Activated T-helper 17 cell treated with anti-CD3 and anti-CD28 coated beads, Interleukin-2, amount 50 U/mL, for 72 hours (primary cell): ENCODE measurements around the gene XXYLT1. TPM values are rescaled to one million over a fixed set of nuclear protein-coding genes. Genes with fewer than 3 reads are reported as not detected.
"Not testable (repeated sequence)": the region's sequence is repeated elsewhere in the genome, so short reads cannot be mapped to it uniquely, and the experiment has no call there.

Experiments
- ATAC-seq: fragments of 150-1000 bp; cut with Tn5 transposase; replicated peaks from 2 replicates; pipeline ENCODE4 v1.10.0; 2021; ENCODE audit warnings: mild to moderate bottlenecking, moderate library complexity
- H3K27ac Mint-ChIP-seq: one replicate; pipeline ENCODE4 v1.8.0; 2022; ENCODE audit warnings: mixed read lengths
- H3K27me3 Mint-ChIP-seq: one replicate; pipeline ENCODE4 v1.8.0; 2022; ENCODE audit warnings: mixed read lengths
- H3K36me3 Mint-ChIP-seq: one replicate; pipeline ENCODE4 v1.8.0; 2022; ENCODE audit warnings: low read depth, mild to moderate bottlenecking, mixed read lengths
- H3K4me1 Mint-ChIP-seq: one replicate; pipeline ENCODE4 v1.8.0; 2022; ENCODE audit warnings: mixed read lengths
- H3K4me3 Mint-ChIP-seq: one replicate; pipeline ENCODE4 v1.8.0; 2022; ENCODE audit warnings: mild to moderate bottlenecking, mixed read lengths
- H3K9me3 Mint-ChIP-seq: one replicate; pipeline ENCODE4 v1.8.0; 2022; ENCODE audit warnings: mixed read lengths
- total RNA-seq, 2 donors: library from RNA; stranded (reverse); gene quantifications; one replicate each; pipeline ENCODE4 v1.2.3, GENCODE V29; 2022

XXYLT1 gene
- total RNA-seq, 2 donors from 2014 or later: 7.0 to 7.4 TPM

- Mint-ChIP-seq H3K9me3 (peaks cover 6% of the 10 kb centered on the region), H3K27me3 (no peaks in the 10 kb centered on the region), H3K4me3 (no peak overlapping the region), H3K36me3 (no peaks in the 10 kb centered on the region), H3K4me1 (peaks cover 38% of the 10 kb centered on the region), H3K27ac (no peak overlapping the region)
- ATAC-seq: no peak
These were observed 83.1 kb downstream of the XXYLT1 start for GRCh38 chr3:195187609-195188425.

- H3K4me1 Mint-ChIP-seq: peaks cover 50% of the 10 kb centered on the region
- not testable (repeated sequence) for H3K36me3 Mint-ChIP-seq, ATAC-seq, H3K27me3 Mint-ChIP-seq, H3K9me3 Mint-ChIP-seq
- H3K4me3 Mint-ChIP-seq: peak overlapping the region; percentile 63
- H3K27ac Mint-ChIP-seq: peak overlapping the region; percentile 82
These were observed 84.3 kb downstream of the XXYLT1 start for GRCh38 chr3:195186710-195187047.

GRCh38 chr3:195186041-195186709 lies 84.8 kb downstream of the XXYLT1 start:
- H3K27ac Mint-ChIP-seq: peak overlapping the region; percentile 82
- no peak for ATAC-seq
- peak overlapping the region; percentile 63 for H3K4me3 Mint-ChIP-seq
- no peaks in the 10 kb centered on the region for H3K9me3 Mint-ChIP-seq
- peaks cover 54% of the 10 kb centered on the region for H3K4me1 Mint-ChIP-seq
- no peaks in the 10 kb centered on the region for H3K27me3 Mint-ChIP-seq
- no peaks in the 10 kb centered on the region for H3K36me3 Mint-ChIP-seq

DNA sequence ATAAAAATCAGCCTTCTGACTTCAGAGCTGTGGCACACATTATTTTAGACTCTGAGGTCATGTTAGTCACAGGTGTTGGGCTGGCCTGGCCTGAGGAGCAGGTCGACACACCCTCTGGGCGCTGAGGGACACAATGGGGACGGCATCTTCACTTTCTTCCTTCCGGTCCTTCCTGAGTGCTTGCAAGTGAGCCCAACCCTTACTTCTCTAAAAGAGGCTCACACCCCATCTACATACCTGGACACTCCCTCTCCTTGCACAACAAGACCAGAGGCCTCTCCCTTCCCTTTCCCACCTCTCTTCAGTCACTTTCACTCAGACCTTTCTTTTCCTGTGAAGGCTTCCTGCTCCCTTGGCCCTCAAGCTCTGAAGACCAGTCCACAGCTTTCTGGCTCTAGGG lies 85.4 kb downstream of the XXYLT1 start:
- Mint-ChIP-seq H3K4me3 (peak overlapping the region; percentile 63), H3K9me3 (no peaks in the 10 kb centered on the region), H3K36me3 (no peaks in the 10 kb centered on the region), H3K4me1 (peaks cover 56% of the 10 kb centered on the region), H3K27me3 (no peaks in the 10 kb centered on the region), H3K27ac (peak overlapping the region; percentile 82)
- no peak for ATAC-seq

DNA sequence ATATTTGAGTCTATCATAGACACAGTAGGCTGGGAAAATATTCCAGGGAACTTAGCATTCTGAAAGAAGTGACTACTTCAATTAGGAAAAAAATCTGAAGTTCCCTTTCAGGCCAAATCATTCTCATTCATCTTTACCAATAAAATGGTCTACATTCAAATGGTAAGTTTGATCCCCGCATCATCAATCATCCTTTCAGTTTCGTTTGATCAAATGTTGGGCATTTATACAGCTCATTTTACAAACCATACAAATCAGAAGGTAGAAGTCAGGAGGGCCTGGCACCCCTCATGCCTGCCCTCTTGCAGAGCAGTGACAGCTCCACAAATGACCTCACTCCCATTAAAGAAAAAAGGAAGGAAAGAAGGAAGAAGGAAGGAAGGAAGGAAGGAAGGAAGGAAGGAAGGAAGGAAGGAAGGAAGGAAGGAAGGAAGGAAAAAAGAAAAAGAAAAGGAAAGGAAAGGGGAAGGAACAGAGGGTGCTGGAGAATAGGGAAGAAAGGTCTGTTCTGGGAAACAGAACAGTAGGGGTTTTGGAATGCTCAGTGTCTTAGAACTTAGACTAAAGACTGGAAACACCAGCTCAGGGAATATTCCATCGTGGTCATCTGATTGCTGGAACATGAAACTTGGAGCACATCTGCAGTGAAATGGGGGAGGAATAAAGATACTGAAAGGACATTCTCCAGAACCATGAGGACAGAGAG lies 86.1 kb downstream of the XXYLT1 start:
- H3K4me1 Mint-ChIP-seq: peaks cover 56% of the 10 kb centered on the region
- H3K4me3 Mint-ChIP-seq: peak overlapping the region; percentile 63

DNA sequence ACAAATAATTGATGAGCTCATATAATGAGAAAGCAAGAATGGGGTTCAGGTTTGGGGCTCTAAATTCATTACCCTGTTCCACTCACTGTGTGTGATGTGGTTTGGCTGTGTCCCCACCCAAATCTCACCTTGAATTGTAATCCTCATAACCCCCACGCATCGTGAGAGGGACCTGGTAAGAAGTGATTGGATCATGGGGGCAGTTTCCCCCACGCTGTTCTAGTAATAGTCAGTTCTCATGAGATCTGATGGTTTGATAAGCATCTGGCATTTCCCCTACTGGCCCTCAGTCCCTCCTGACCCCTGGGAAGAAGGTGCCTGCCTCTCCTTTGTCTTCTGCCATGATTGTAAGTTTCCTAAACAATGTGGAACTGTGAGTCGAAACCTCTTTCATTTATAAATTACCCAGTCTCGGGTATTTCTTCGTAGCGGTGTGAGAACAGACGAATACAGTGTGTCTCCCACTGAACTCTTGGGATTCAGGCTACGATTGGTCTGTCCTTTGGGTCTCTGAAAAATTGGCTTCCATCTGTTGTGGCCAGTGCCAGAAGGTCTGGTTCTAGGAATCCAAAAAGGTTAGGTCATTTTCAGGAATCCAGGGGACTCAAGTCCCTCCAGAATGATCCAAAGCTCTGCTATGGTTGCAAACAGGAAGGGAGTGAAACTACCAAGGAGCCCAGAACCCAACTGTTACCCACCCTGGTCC lies 87.7 kb downstream of the XXYLT1 start:
- peak; percentile 61 for ATAC-seq
- peak overlapping the region; percentile 73 for H3K27ac Mint-ChIP-seq
- H3K27me3 Mint-ChIP-seq: no peaks in the 10 kb centered on the region
- no peaks in the 10 kb centered on the region for H3K36me3 Mint-ChIP-seq
- peak overlapping the region; percentile 63 for H3K4me3 Mint-ChIP-seq
- H3K4me1 Mint-ChIP-seq: peaks cover 53% of the 10 kb centered on the region
- no peaks in the 10 kb centered on the region for H3K9me3 Mint-ChIP-seq

More for the DNA sequence above, 86.1 kb downstream of the XXYLT1 start:
- Mint-ChIP-seq H3K36me3 (no peaks in the 10 kb centered on the region), H3K27me3 (no peaks in the 10 kb centered on the region), H3K27ac (peak overlapping the region; percentile 73), H3K9me3 (no peaks in the 10 kb centered on the region)
- peak; percentile 13 for ATAC-seq

DNA sequence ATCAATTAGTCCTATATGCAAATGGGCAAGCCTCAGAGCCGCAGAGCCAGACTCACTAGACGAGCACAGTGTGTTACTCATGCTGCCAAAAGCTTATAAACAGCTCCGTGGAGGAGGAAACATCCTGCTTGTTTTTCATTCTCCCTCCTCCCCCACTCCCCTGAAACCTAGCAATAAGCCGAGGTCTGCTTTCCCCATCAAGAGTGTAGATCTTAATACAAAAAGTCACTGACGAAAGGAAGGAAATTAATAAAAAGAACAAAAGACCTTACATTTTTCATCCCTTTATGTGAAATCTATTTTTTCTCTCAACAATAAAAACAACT lies 88.5 kb downstream of the XXYLT1 start:
- Mint-ChIP-seq H3K9me3 (no peaks in the 10 kb centered on the region), H3K27ac (peak overlapping the region; percentile 73), H3K4me3 (peak overlapping the region; percentile 63), H3K4me1 (peaks cover 55% of the 10 kb centered on the region), H3K27me3 (no peaks in the 10 kb centered on the region), H3K36me3 (no peaks in the 10 kb centered on the region)
- peak; percentile 72 for ATAC-seq

- ATAC-seq: peak; percentile 66
- no peaks in the 10 kb centered on the region for H3K27me3 Mint-ChIP-seq
- no peaks in the 10 kb centered on the region for H3K9me3 Mint-ChIP-seq
- peak overlapping the region; percentile 63 for H3K4me3 Mint-ChIP-seq
- H3K36me3 Mint-ChIP-seq: no peaks in the 10 kb centered on the region
- H3K27ac Mint-ChIP-seq: peak overlapping the region; percentile 73
- peaks cover 55% of the 10 kb centered on the region for H3K4me1 Mint-ChIP-seq
These were observed 89.1 kb downstream of the XXYLT1 start for GRCh38 chr3:195181741-195182469.

DNA sequence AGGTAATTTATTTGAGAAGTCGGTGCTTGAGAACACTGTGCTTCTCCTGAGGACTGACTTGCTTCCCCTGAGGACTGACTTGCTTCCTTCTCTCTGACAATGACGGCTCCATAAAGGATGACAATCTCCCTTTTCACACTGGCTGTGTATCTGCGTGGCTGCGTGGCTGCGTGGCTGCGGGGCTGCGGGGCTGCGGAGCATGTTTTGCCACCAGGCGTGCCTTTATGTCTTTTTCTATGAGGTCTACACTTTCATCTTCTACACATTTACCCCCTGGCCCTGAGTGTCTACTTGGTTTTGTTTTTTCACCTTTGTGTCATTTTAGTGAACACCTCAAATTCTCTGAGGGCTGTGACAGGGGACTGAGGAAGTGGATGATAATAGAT lies 89.9 kb downstream of the XXYLT1 start:
- Mint-ChIP-seq H3K4me1 (peaks cover 48% of the 10 kb centered on the region), H3K36me3 (no peaks in the 10 kb centered on the region), H3K4me3 (peak overlapping the region; percentile 63), H3K27ac (peak overlapping the region; percentile 73), H3K27me3 (no peaks in the 10 kb centered on the region), H3K9me3 (no peaks in the 10 kb centered on the region)
- ATAC-seq: no peak

DNA sequence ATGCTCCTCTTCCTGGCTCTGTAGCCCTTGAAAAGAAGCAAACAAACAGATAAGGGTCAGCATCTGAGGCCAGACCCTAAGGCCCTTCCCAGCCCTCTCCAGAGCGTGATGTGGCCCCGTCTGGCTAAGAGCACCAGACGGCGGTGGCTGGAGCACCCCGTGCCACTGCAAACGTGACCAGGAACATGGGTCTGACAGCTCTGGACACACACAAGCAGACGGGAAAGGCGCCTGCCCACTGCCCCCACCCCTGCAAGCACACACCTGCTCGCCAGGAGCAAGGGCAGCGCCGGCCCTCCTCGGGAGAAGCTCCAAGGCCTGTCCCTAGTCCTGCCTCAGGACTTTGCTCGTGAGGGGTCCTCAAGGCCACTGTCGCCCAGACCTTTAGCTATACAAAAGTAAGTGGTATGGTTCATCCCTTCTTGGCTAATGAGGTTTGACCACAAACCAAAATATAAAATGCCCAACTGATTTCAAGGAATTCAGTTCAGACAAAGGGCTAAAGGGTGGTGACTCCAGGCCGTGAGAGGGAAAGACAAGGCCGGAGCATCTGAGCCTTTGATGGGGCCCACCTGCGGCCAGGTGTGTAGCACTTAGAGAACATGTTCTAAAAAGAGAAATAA lies 90.4 kb downstream of the XXYLT1 start:
- no peak overlapping the region for H3K4me3 Mint-ChIP-seq
- H3K9me3 Mint-ChIP-seq: no peaks in the 10 kb centered on the region
- no peak overlapping the region for H3K27ac Mint-ChIP-seq
- H3K27me3 Mint-ChIP-seq: no peaks in the 10 kb centered on the region
- ATAC-seq: no peak
- H3K4me1 Mint-ChIP-seq: peaks cover 43% of the 10 kb centered on the region
- no peaks in the 10 kb centered on the region for H3K36me3 Mint-ChIP-seq

GRCh38 chr3:195179776-195180489 lies 91.0 kb downstream of the XXYLT1 start:
- ATAC-seq: no peak
- Mint-ChIP-seq H3K27me3 (no peaks in the 10 kb centered on the region), H3K9me3 (no peaks in the 10 kb centered on the region), H3K4me3 (no peak overlapping the region), H3K36me3 (peaks cover 5% of the 10 kb centered on the region), H3K4me1 (peaks cover 38% of the 10 kb centered on the region), H3K27ac (no peak overlapping the region)

DNA sequence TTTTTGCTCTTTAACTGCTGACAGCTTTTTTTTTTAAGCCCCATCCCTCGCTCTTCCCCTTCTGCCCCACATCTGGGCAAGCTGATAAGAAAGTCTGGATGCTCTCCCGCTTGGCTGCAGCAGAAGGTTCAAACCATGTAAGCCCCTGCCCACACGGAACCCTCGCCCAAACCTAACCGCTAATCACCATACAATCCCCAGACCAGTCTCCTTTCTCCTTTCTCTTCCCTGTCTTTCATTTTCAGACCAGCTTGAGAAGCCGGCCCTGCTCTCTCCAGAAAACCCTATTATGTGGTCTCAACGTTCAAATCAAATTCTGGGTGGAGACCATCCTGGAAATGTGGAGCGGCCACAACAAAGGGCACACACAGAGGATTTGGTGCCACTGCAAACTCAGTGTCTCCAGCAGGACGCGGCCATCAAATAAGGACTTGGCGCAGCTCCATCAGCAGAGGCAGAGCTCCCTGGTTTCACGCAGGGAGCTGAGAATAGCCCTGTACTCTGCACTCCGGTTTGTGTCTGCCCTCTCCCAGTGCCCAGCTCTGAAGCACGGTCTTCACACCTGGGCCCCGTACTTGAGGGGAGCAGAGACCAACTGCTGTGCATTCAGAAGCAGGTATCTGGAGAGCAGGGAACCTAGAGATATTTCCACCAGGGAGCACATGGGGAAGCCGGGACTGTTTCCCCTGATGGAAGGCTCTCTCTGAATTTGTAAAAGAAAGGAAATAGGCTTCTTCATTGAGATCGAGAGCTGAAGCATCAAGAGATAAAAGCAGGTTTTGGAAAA lies 92.6 kb downstream of the XXYLT1 start:
- peaks cover 5% of the 10 kb centered on the region for H3K36me3 Mint-ChIP-seq
- no peaks in the 10 kb centered on the region for H3K9me3 Mint-ChIP-seq
- H3K4me1 Mint-ChIP-seq: peaks cover 26% of the 10 kb centered on the region
- no peak overlapping the region for H3K4me3 Mint-ChIP-seq
- no peaks in the 10 kb centered on the region for H3K27me3 Mint-ChIP-seq
- ATAC-seq: no peak
- H3K27ac Mint-ChIP-seq: peak overlapping the region; percentile 9
